DMS53 (cell line): ENCODE data around the gene OBP2A.
"Not testable (repeated sequence)": the region's sequence is repeated elsewhere in the genome, so short reads cannot be mapped to it uniquely, and the experiment has no call there.

Source experiments
- DNase-seq: peaks from one replicate; lab custom pipeline; 2025; lab: John Stamatoyannopoulos, UW

Gene OBP2A

DNA sequence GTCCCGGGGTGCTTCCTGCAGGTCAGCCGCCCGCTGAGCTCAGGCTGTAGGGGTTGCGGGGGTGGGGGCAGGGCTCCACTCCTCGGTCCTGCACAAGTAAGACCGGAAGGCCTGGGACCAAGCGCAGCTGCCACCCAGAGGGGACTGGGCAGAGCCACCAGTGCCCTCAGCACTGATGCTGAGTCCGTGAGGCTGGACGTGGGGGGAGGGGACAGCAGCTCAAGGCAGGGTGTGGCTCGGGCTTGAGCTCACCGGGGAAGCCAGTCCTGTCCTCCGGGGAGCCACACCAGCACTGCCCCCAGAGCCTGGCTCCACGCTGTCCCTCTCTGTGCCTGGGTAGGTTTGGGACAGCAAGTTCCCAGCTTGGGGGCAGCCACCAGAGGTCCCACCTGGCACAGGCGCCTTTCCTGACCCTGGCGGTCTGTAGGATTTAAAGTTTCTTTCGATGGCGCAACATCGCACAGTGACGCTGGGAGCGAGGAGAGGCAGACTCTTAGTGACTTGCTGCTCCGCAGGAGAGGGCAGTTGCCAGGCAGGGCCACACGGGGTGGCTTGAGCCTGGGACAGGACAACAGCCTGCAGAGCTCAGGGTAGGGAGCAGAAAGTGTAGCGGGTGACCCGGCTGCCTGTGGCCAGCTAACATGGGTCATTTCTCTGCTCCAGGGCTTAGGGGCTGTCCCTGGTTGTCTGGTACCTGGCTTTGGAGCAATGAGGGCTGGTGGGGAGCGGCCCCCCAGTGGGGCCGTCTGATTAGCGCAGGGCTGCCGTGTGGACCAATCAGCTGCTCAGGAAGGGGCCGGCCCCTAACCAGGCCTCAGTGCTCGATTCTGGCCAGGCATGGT is 19.0 kb upstream of the OBP2A start:
- DNase-seq: peak; percentile 36

DNA sequence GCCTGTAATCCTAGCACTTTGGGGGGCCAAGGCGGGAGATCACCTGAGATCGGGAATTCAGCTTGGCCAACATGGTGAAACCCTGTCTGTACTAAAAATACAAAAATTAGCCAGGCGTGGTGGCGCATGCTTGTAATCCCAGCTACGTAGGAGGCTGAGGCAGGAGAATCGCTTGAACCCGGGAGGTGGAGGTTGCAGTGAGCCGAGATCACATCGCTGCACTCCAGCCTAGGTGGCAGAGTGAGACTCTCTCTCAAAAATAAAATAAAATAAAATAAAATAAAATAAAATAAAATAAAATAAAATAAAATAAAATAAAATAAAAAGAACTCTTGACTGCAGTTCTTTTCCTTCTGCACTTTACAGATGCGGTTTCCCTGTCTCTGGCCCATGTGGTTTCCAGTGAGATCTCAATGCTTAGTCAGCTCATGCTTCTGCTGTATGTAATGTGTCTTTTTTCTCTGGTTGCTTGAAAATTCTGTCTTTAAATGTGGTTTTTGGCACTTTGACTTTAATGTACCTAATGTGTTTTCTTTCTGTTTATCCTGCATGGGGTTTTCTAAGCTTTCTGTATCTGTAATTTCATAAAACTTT is 17.0 kb upstream of the OBP2A start:
- DNase-seq: not testable (repeated sequence)

- DNase-seq: no peak
These were observed 15.8 kb upstream of the OBP2A start for GRCh38 chr9:135530146-135530545.

GRCh38 chr9:135531096-135531495 is 14.8 kb upstream of the OBP2A start:
- DNase-seq: no peak

DNA sequence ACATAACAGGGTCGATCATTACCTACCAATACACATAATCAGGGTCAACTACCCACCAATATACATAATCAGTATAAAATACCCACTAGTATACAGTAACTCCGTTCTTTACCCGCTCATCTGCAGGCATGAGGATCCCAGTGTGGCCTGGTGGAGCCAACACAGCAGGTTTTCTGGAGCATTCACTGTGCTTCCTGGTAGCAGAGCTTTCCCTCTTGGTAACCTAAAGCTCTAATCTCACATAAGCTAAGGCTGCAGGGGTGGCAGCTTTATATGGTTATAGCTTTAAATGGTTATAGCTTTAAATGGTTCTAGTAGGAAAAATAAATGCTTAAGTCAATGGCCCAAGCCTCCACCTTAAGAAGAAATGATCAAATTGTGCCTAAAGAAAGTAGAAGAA is 12.8 kb upstream of the OBP2A start:
- DNase-seq: peak; percentile 42

GRCh38 chr9:135533674-135534073 is 12.3 kb upstream of the OBP2A start:
- DNase-seq: no peak

- not testable (repeated sequence) for DNase-seq
These were observed 11.7 kb upstream of the OBP2A start for GRCh38 chr9:135534192-135534711.

- not testable (repeated sequence) for DNase-seq
These were observed 11.1 kb upstream of the OBP2A start for GRCh38 chr9:135534826-135535225.

GRCh38 chr9:135535631-135536030 is 10.3 kb upstream of the OBP2A start:
- not testable (repeated sequence) for DNase-seq

GRCh38 chr9:135536216-135536615 is 9.7 kb upstream of the OBP2A start:
- DNase-seq: no peak

DNA sequence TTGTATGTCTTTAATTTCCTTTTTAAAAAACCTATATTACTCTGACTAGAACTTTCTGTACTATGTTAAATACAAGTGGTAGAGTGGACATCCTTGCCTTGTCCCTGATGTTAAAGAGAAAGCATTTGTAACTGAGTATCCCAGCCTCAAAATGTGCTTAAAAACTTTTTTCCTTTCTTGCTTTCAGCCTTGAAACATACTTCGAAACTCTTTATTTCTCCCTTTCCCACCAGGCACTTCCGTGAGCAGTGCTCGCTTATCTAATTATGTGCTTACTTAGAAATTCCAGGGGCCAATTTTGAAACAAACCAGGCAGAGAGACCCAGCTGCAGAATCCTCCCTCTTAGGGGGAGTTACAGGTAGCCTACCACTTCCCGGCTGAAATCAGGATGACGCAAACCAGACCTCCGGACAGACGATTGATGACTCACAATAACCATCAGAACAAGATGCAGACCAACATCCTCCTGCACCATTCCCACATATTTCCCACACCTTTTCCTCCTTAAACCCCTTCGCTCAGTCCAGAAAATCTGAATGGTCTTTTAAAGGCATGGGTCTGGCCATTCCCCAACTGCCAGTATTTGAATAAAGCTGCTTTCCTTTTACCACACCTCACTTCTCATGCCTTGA is 2.5 kb upstream of the OBP2A start:
- DNase-seq: peak; percentile 30

DNA sequence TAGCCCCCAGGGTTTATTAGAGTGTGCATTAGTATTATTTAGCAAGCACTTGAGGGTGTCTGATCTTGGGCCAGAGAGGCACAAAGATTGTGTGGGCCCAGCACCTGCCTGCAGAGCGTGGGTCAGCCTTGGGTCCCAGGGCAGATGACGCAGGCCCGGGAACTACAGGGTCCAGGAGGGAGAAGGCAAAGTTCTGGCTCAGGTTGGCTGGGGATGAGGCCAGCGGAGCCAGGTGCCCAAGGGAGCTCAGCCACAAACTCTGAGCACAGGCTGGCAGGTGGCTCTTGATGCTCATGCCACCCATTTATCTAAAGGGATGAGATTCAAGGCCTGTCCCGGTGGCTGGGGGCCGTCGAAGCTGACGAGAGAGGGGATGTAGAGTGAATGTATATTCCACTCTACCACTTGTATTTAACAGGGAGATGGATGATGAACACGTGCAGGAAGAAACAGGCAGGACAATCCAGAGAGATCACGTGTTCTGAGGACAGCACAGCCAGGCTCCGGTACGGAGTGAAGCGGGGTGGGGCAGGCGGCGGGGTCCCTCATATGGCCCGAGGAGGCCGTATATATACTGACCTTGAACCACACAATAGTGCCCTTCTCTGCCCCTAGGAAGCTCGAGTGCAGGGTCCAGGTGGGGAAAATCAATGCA is 818 bp upstream of the OBP2A start:
- no peak for DNase-seq

GRCh38 chr9:135546792-135547617 is 1.1 kb downstream of the OBP2A start:
- DNase-seq: not testable (repeated sequence)

- DNase-seq: no peak
These were observed 2.1 kb downstream of the OBP2A start for GRCh38 chr9:135547756-135548736.

DNA sequence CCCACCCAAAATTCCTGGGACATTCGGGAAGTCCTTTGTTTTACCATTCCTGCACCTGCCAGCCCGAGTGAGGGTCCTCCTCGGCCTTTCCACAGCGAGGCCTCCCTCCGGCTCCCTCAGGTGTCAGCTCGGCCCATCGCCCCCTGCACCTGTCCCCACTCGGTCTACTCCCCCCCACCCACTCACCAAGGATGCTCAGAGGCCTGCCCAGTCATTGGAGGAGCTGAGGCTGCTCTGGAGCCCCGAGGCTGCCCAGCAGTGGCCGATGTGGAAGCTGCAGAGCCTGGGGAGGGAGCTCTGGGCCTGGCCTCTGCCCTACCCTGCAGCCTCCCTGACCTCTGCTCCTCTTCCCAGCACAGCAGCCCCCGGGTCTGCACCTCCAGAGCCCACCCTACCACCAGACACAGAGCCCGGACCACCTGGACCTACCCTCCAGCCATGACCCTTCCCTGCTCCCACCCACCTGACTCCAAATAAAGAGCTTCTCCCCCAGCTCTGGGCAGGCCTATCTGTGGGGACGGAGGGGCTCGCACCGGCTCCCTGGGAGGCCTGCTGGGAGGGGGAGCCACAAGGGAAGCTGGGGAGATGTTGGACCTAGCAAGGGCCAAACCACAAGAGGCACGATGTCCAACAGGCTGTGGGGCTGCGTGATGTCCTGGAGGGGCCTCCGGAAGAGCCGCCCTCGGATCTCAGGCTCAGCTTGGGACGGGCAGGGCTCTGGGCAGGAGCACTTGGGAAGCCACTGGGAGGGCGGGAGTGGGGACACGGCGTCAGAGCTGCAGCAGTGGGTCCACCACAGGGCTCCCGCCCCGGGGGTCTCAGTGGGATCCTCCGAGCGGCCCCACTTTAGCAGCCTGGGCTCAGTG is 3.8 kb downstream of the OBP2A start:
- not testable (repeated sequence) for DNase-seq

- DNase-seq: no peak
These were observed 4.5 kb downstream of the OBP2A start for GRCh38 chr9:135550344-135550918.

GRCh38 chr9:135551031-135551430 is 5.1 kb downstream of the OBP2A start:
- DNase-seq: no peak

GRCh38 chr9:135551456-135551855 is 5.5 kb downstream of the OBP2A start:
- no peak for DNase-seq
